K562 (cell line): ENCODE results near the gene EXOC3L1.

Experiments used
- CTCF ChIP-seq, 3 experiments: IDR thresholded peaks in 2 of 3; conservative IDR thresholded peaks in 1 of 3; 2 replicates each; pipeline ENCODE4 v1.5.1; 2011 to 2012; ENCODE audit warnings: low read length in 3 of 3, mild to moderate bottlenecking in 3 of 3, control low read depth in 2 of 3, improper control_type of control experiment in 1 of 3, inconsistent platforms in 1 of 3, low read depth in 1 of 3, mixed read lengths in 1 of 3, moderate library complexity in 1 of 3; ENCODE audit not compliant: insufficient read depth in 2 of 3
- SNRNP70 ChIP-seq: fragments of 200-400 bp; formaldehyde crosslinking; optimal IDR thresholded peaks from 2 replicates; pipeline ENCODE3; 2017; ENCODE audit warnings: low read depth, low read length
- ZNF76 ChIP-seq: fragments of 250-450 bp; sonication (Bioruptor Pico); IDR thresholded peaks from 2 replicates; pipeline ENCODE4 v1.4.0; 2020; ENCODE audit warnings: mild to moderate bottlenecking, moderate library complexity, borderline replicate concordance

GRCh38 chr16:67163164-67163998, 26.6 kb downstream of the EXOC3L1 start:
- TF ChIP-seq SNRNP70 (no peak), CTCF (IDR thresholded peaks at IDR 0.05 in 2 of 3, conservative IDR thresholded peaks at IDR 0.05 in 1 of 3; ENCODE audit: insufficient read depth in 2 of 3, low read depth in 1 of 3, low read length in 3 of 3) (no peak), ZNF76 (no peak)
